Activated T-cell treated with anti-CD3 and anti-CD28 coated beads for 1 hour (primary cell): ENCODE results near the gene SHCBP1L.
"Not testable (repeated sequence)": the region's sequence is repeated elsewhere in the genome, so short reads cannot be mapped to it uniquely, and the experiment has no call there.

Experiments
- DNase-seq: peaks from one replicate; pipeline ENCODE4 v3.0.0-alpha.2; 2020; ENCODE audit warnings: low read depth

Gene SHCBP1L

GRCh38 chr1:182965096-182965495 is 12.1 kb upstream of the SHCBP1L start:
- no peak for DNase-seq

GRCh38 chr1:182962554-182963115 is 9.7 kb upstream of the SHCBP1L start:
- DNase-seq: no peak

GRCh38 chr1:182960046-182960445 is 7.1 kb upstream of the SHCBP1L start:
- no peak for DNase-seq

GRCh38 chr1:182957902-182958395 is 5.0 kb upstream of the SHCBP1L start:
- no peak for DNase-seq

DNA sequence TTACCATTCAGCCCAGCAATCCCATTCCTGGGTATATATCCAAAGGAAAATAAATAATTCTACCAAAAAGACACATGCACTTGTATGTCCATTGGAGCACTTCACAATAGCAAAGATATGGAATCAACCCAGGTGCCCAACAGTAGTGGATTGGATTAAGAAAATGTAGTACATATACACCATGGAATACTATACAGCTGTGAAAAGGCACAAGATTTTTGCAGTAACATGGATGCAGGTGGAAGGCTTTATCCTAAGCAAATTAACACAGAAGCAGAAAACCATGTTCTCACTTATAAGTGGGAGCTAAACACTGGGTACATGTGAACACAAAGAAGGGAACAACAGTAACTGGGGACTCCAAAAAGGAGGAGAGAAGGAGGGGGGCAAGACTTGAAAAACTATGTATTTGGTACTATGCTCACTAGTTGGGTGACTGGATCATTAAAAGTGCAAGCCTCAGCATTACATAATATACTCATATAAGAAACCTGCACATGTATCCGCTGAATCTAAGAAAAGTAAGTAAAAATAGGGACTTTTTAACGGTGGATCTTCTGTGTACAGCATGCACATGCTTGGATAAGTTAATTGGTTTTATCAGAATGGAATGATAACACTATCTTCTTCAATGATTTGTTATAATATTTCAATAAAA is 3.9 kb upstream of the SHCBP1L start:
- no peak for DNase-seq

- no peak for DNase-seq
These were observed 2.9 kb upstream of the SHCBP1L start for GRCh38 chr1:182955596-182956588.

DNA sequence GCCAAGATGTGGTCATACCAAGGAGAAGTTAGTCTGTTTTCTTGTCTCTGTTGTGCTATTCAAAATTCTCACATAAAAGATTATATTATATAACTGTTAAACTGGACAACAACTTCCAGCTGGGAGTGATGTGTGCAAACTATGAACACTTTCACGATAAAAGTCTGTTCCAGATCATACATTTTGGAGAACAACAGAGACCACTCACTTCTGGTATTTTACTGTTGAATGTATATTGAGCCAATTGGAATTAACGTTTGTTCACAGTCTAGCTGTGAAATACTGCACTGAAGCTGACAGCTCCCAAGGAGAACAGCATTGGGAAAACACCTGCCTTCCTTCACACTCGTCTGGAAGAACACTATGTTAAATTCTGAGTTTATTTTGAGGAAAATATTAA is 860 bp upstream of the SHCBP1L start:
- no peak for DNase-seq

GRCh38 chr1:182943336-182943735 is 9.6 kb downstream of the SHCBP1L start:
- not testable (repeated sequence) for DNase-seq

DNA sequence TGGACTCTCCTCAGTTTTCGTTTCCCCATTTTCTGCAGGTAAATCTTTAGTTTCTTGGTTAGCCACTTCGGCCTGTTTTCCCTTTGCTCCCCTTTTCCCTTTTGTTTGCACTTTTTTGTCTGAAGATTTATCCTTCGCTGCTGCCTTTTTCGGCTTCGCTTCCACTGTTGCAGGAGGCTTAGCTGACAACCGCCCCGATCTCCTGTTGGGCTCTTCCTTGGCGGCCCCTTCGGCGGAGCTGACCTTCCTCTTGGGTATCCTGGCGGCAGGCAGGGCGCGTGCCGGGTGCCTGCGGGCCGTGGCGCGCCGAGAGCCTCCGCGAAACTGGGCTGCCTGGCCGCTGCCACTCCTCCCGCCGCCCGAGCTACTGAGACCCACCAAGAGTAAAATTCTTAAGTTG is 10.8 kb downstream of the SHCBP1L start:
- not testable (repeated sequence) for DNase-seq

- no peak for DNase-seq
These were observed 13.6 kb downstream of the SHCBP1L start for GRCh38 chr1:182939413-182939812.

GRCh38 chr1:182935716-182936115 is 17.2 kb downstream of the SHCBP1L start:
- no peak for DNase-seq

DNA sequence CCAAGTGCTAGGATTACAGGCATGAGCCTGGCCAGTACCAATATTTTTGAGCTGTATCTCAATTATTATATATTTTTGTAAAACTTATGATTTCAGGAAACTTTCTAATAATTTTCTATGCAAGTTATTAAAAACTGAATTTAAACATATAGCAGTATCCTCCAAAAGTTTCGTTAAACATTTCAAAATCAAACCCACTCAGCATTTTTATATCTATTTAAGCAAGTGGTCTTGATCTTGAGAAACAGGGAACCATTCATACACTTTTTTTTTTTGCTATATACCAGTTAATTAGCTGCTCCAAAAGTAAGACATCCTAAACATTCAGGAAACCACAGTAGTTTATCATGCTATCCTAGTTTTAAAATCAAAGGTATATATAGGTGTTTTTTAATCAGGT is 22.0 kb downstream of the SHCBP1L start:
- DNase-seq: no peak

DNA sequence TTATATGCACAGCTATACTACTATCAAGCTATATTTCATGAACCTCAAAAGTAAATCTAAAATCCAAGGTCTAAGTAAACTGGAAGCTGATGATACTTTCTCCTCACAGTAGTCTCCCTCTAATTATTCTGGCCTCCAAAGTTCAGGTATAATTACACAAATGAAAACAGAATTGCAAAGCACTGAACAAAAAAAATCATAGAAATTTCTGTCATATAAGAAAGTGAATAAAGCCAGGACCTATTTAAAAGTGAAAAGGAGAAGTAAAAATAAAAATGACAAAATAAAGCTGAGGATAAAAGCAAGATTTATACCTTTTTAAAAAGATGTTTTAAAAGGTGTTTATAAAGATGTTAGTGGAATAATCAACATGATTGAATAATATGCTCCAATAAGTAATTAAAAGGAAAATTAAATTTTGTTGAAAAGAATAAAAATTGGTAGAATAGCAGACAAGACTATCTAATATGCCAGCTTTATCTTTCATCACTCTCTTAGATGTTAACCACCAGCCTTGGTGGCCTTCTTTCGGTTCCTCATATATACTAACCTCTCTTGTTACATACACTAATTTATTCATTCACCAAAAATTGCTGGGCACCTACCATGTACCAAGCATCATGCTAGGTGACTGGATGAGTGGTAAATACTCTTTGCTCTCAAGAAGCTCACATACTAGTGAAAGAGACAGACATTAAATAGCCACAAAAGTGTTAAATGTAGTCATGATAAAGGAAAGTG is 25.1 kb downstream of the SHCBP1L start:
- no peak for DNase-seq

DNA sequence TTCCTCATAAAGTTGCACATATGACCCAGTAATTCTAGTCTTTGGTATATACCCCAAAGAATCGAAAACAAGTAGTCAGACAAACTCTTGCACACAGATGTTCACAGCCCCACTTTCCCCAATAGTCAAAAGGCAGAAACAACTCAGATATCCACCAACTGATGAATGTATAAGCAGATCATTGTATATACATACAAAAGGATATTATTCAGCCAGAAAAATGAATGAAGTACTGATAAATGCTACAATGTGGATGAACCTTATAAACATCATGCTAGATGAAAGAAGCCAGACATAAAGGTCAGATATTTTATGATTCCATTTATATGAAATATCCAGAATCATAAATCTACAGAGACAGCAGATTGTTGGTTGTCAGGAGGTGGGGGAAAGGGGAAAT is 27.3 kb downstream of the SHCBP1L start:
- no peak for DNase-seq

- DNase-seq: no peak
These were observed 35.6 kb downstream of the SHCBP1L start for GRCh38 chr1:182917378-182917777.

GRCh38 chr1:182913401-182913800 is 39.6 kb downstream of the SHCBP1L start:
- DNase-seq: no peak

DNA sequence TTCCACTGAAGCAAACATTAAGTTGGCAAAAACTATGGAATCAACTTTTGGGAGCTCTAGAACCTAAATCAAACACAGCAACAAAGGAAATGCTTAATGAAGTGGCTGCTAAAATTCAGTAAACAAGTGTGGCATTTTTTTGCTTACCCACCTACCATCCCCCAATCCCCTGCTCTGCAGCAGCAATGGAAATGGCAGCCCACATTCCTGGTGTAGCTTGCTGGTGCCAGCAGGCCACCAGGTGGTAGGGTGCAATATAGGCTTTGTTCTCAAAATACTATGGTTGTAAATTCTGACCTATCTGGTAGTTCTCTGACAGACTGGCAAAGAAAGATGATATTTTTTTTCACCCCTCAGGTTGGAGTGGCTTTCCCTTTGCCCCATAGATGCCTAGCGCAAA is 42.8 kb downstream of the SHCBP1L start:
- no peak for DNase-seq

- no peak for DNase-seq
These were observed 43.4 kb downstream of the SHCBP1L start for GRCh38 chr1:182909578-182909977.

DNA sequence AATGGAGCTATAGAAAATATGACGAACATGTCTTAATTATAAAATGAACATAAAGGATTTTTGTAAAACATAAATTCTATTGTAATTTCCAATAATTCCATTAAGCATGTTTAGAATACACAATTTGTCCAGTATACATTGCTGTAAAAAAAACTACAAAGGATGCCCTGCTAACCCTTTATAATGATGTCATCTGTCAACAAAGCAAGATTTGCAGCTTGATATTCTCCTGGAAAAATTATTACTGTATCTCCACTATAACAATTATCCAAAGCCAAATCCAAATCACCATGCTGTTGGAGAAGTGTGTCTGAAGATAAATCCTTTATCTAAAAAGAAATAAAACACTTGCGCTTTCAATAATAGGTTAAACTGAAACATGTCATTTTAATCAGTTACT is 47.6 kb downstream of the SHCBP1L start:
- DNase-seq: no peak

GRCh38 chr1:182901946-182902345 is 51.0 kb downstream of the SHCBP1L start:
- DNase-seq: not testable (repeated sequence)

GRCh38 chr1:182897696-182898095 is 55.3 kb downstream of the SHCBP1L start:
- DNase-seq: no peak
